Progenitor cell of endocrine pancreas (in vitro differentiated cells): ENCODE data around the gene TMEM80. TPM values are rescaled to one million over a fixed set of nuclear protein-coding genes. Genes with fewer than 3 reads are reported as not detected.
A peak's percentile ranks its signal among the peaks of the same experiment; 100 is the strongest.
"Not testable (repeated sequence)": the region's sequence is repeated elsewhere in the genome, so short reads cannot be mapped to it uniquely, and the experiment has no call there.

Experiments used
- DNase-seq: peaks from one replicate; pipeline ENCODE4 v3.0.0; 2021; ENCODE audit warnings: low spot score; ENCODE audit not compliant: unreplicated experiment
- H3K27ac Mint-ChIP-seq: 2 replicates; pipeline ENCODE4 v1.8.0; 2021; ENCODE audit warnings: mild to moderate bottlenecking, moderate library complexity, mixed read lengths
- H3K27me3 Mint-ChIP-seq: 2 replicates; pipeline ENCODE4 v1.8.0; 2021; ENCODE audit warnings: mixed read lengths
- H3K36me3 Mint-ChIP-seq: 2 replicates; pipeline ENCODE4 v1.8.0; 2022; ENCODE audit warnings: mixed read lengths; ENCODE audit not compliant: insufficient read depth
- H3K4me1 Mint-ChIP-seq: 2 replicates; pipeline ENCODE4 v1.8.0; 2021; ENCODE audit warnings: low read depth, mixed read lengths
- H3K4me3 Mint-ChIP-seq: 2 replicates; pipeline ENCODE4 v1.8.0; 2021; ENCODE audit warnings: low read depth, mild to moderate bottlenecking, moderate library complexity, mixed read lengths
- H3K9me3 Mint-ChIP-seq: 2 replicates; pipeline ENCODE4 v1.8.0; 2021; ENCODE audit warnings: low read depth, mixed read lengths
- CTCF ChIP-seq: fragments of 200-600 bp; sonication (generic); IDR thresholded peaks from one replicate; pipeline ENCODE4 v1.5.0; 2021; ENCODE audit warnings: antibody characterized with exemption, mild to moderate bottlenecking; ENCODE audit not compliant: unreplicated experiment
- total RNA-seq: library from RNA; stranded (reverse); gene quantifications from 2 replicates; pipeline ENCODE4 v1.2.1, GENCODE V29; 2021

TMEM80 gene
- total RNA-seq, 1 donor from 2014 or later, result 32.6 TPM

- H3K9me3 Mint-ChIP-seq, result no peaks in the 10 kb centered on the region
- H3K27me3 Mint-ChIP-seq, result peaks cover 4% of the 10 kb centered on the region
- no peaks in the 10 kb centered on the region for H3K4me1 Mint-ChIP-seq
- no peak overlapping the region for H3K4me3 Mint-ChIP-seq
- no peak overlapping the region for H3K27ac Mint-ChIP-seq
- peaks cover 2% of the 10 kb centered on the region for H3K36me3 Mint-ChIP-seq
- no peak for DNase-seq
- TF ChIP-seq CTCF, result no peak
Measured at GRCh38 chr11:729492-730074, 34.0 kb downstream of the TMEM80 start.

GRCh38 chr11:733072-733471 lies 37.5 kb downstream of the TMEM80 start:
- Mint-ChIP-seq H3K27me3 (peaks cover 3% of the 10 kb centered on the region), H3K9me3 (no peaks in the 10 kb centered on the region), H3K36me3 (peaks cover 5% of the 10 kb centered on the region), H3K4me3 (no peak overlapping the region), H3K27ac (no peak overlapping the region), H3K4me1 (peaks cover 4% of the 10 kb centered on the region)
- no peak for TF ChIP-seq CTCF
- no peak for DNase-seq

- peak overlapping the region; percentile 87 for H3K27ac Mint-ChIP-seq
- not testable (repeated sequence) for H3K4me1 Mint-ChIP-seq, H3K9me3 Mint-ChIP-seq, DNase-seq, H3K4me3 Mint-ChIP-seq, H3K27me3 Mint-ChIP-seq, H3K36me3 Mint-ChIP-seq
Measured at GRCh38 chr11:734541-734940, 38.9 kb downstream of the TMEM80 start.

- Mint-ChIP-seq H3K4me3 (no peak overlapping the region), H3K4me1 (peaks cover 4% of the 10 kb centered on the region), H3K36me3 (peaks cover 5% of the 10 kb centered on the region), H3K9me3 (no peaks in the 10 kb centered on the region), H3K27me3 (peaks cover 4% of the 10 kb centered on the region), H3K27ac (peak overlapping the region; percentile 31)
- no peak for DNase-seq
- no peak for TF ChIP-seq CTCF
Measured at GRCh38 chr11:737366-737765, 41.8 kb downstream of the TMEM80 start.

GRCh38 chr11:737899-738298 lies 42.3 kb downstream of the TMEM80 start:
- not testable (repeated sequence) for H3K4me3 Mint-ChIP-seq, H3K27ac Mint-ChIP-seq, H3K27me3 Mint-ChIP-seq

GRCh38 chr11:742156-742546 lies 46.5 kb downstream of the TMEM80 start:
- Mint-ChIP-seq H3K4me1 (peaks cover 7% of the 10 kb centered on the region), H3K27ac (no peak overlapping the region), H3K9me3 (no peaks in the 10 kb centered on the region), H3K27me3 (peaks cover 9% of the 10 kb centered on the region), H3K36me3 (no peaks in the 10 kb centered on the region), H3K4me3 (no peak overlapping the region)
- no peak for DNase-seq
- TF ChIP-seq CTCF, result no peak

More at GRCh38 chr11:737899-738298, 42.3 kb downstream of the TMEM80 start:
- H3K9me3 Mint-ChIP-seq, H3K4me1 Mint-ChIP-seq, H3K36me3 Mint-ChIP-seq, DNase-seq: not testable (repeated sequence)
